CD4-positive, alpha-beta T cell (primary cell): ENCODE measurements around the gene IL1RAPL2. TPM values are rescaled to one million over a fixed set of nuclear protein-coding genes. Genes with fewer than 3 reads are reported as not detected.

ENCODE experiments used
- ATAC-seq: fragments of 200-7000 bp; cut with Tn5 transposase; one replicate; pipeline ENCODE4 v1.10.0; 2022; ENCODE audit warnings: mild to moderate bottlenecking; ENCODE audit not compliant: poor library complexity
- CTCF ChIA-PET: fragments of 350-600 bp; sonication (Branson Sonifier 250); formaldehyde crosslinking; loops from one replicate; lab custom pipeline; 2021; ENCODE audit warnings: antibody characterized with exemption, inconsistent platforms; lab: Charles Lee
- POLR2A ChIA-PET: fragments of 350-600 bp; sonication (Branson Sonifier 250); formaldehyde crosslinking; loops from one replicate; lab custom pipeline; 2021; ENCODE audit warnings: antibody characterized with exemption, inconsistent platforms; lab: Charles Lee
- DNase-seq, 14 experiments: peaks; one replicate each; pipeline ENCODE4 v3.0.0-alpha.2; 2013 to 2020; ENCODE audit warnings: mixed read lengths in 2 of 14
- H3K27ac ChIP-seq, 2 donors: one replicate each; pipeline versions ENCODE4 v1.5.1 to v1.7.0; 2013; ENCODE audit warnings: low read length in 2 of 2, low read depth in 1 of 2, mild to moderate bottlenecking in 1 of 2
- H3K27me3 ChIP-seq, 2 experiments: 1 replicate in 1 of 2; 2 replicates in 1 of 2; pipeline versions ENCODE4 v1.6.1 to v1.7.0; 2013; ENCODE audit warnings: low read length in 2 of 2, control low read depth in 1 of 2, mild to moderate bottlenecking in 1 of 2, moderate library complexity in 1 of 2; ENCODE audit not compliant: insufficient read depth in 2 of 2, control insufficient read depth in 1 of 2
- H3K36me3 ChIP-seq: one replicate; pipeline ENCODE4 v1.6.1; 2013; ENCODE audit warnings: low read length, control low read depth; ENCODE audit not compliant: insufficient read depth
- H3K4me1 ChIP-seq: one replicate; pipeline ENCODE4 v1.6.1; 2013; ENCODE audit warnings: low read length, control low read depth; ENCODE audit not compliant: insufficient read depth
- H3K4me3 ChIP-seq: one replicate; pipeline ENCODE4 v1.5.1; 2013; ENCODE audit warnings: mild to moderate bottlenecking, low read length, moderate library complexity
- H3K9me3 ChIP-seq, 2 experiments: 1 replicate in 1 of 2; 2 replicates in 1 of 2; pipeline versions ENCODE4 v1.6.1 to v1.7.0; 2013; ENCODE audit warnings: low read length in 2 of 2, mild to moderate bottlenecking in 2 of 2, control low read depth in 1 of 2, moderate library complexity in 1 of 2; ENCODE audit not compliant: control insufficient read depth in 1 of 2, insufficient read depth in 1 of 2
- H3K27ac Mint-ChIP-seq: one replicate; pipeline ENCODE4 v1.8.0; 2020; ENCODE audit warnings: mixed read lengths
- H3K27me3 Mint-ChIP-seq: one replicate; pipeline ENCODE4 v1.8.0; 2021; ENCODE audit warnings: mixed read lengths
- H3K36me3 Mint-ChIP-seq: one replicate; pipeline ENCODE4 v1.8.0; 2021; ENCODE audit warnings: low read depth, mixed read lengths
- H3K4me1 Mint-ChIP-seq: one replicate; pipeline ENCODE4 v1.8.0; 2021; ENCODE audit warnings: low read depth, mixed read lengths
- H3K4me3 Mint-ChIP-seq: one replicate; pipeline ENCODE4 v1.8.0; 2020; ENCODE audit warnings: mild to moderate bottlenecking, mixed read lengths
- H3K9me3 Mint-ChIP-seq: one replicate; pipeline ENCODE4 v1.8.0; 2020; ENCODE audit warnings: mixed read lengths
- intact Hi-C, 2 experiments: fragments of 100-400 bp; cut with DNase I in 1 of 2; cut with micrococcal nuclease in 1 of 2; formaldehyde crosslinking; loops; one replicate each; pipeline versions ENCODE4 v1.15.1 to v1.9.0; 2023 to 2025; cut with DNase I, micrococcal nuclease
- total RNA-seq, 174 experiments: library from RNA in 2 of 174; stranded (reverse) in 2 of 174; gene quantifications; one replicate each; pipeline ENCODE4 v1.2.3 and lab custom pipeline; 2021 to 2026
- TF ChIP-seq, protein P1 (sequence below): fragments of 200-600 bp; IDR thresholded peaks from one replicate; pipeline ENCODE4 v1.8.0; 2022; ENCODE audit warnings: antibody characterized with exemption, mild to moderate bottlenecking

Gene IL1RAPL2
- total RNA-seq, 2 experiments from 2014 or later: not detected

GRCh38 chrX:105475801-105476200, 909.8 kb downstream of the IL1RAPL2 start:
- no peaks in the 10 kb centered on the region for H3K4me1 Mint-ChIP-seq
- no peak overlapping the region for H3K27ac Mint-ChIP-seq
- H3K9me3 Mint-ChIP-seq: peaks cover 2% of the 10 kb centered on the region
- Histone ChIP-seq H3K27ac (no peak overlapping the region), H3K9me3 (no peaks in the 10 kb centered on the region), H3K4me3 (no peak overlapping the region), H3K36me3 (no peaks in the 10 kb centered on the region), H3K27me3 (no peaks in the 10 kb centered on the region), H3K4me1 (no peaks in the 10 kb centered on the region)
- ChIA-PET CTCF (no interaction called here), POLR2A (no interaction called here)
- H3K4me3 Mint-ChIP-seq: no peak overlapping the region
- TF ChIP-seq, protein P1, sequence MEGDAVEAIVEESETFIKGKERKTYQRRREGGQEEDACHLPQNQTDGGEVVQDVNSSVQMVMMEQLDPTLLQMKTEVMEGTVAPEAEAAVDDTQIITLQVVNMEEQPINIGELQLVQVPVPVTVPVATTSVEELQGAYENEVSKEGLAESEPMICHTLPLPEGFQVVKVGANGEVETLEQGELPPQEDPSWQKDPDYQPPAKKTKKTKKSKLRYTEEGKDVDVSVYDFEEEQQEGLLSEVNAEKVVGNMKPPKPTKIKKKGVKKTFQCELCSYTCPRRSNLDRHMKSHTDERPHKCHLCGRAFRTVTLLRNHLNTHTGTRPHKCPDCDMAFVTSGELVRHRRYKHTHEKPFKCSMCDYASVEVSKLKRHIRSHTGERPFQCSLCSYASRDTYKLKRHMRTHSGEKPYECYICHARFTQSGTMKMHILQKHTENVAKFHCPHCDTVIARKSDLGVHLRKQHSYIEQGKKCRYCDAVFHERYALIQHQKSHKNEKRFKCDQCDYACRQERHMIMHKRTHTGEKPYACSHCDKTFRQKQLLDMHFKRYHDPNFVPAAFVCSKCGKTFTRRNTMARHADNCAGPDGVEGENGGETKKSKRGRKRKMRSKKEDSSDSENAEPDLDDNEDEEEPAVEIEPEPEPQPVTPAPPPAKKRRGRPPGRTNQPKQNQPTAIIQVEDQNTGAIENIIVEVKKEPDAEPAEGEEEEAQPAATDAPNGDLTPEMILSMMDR: no peak
- DNase-seq (no peak), ATAC-seq (no peak)
- H3K36me3 Mint-ChIP-seq: no peaks in the 10 kb centered on the region
- H3K27me3 Mint-ChIP-seq: no peaks in the 10 kb centered on the region
- intact Hi-C loops: no loop called here

- H3K27ac Mint-ChIP-seq: no peak overlapping the region
- H3K36me3 Mint-ChIP-seq: no peaks in the 10 kb centered on the region
- no peaks in the 10 kb centered on the region for H3K27me3 Mint-ChIP-seq
- ATAC-seq (no peak), DNase-seq (no peak)
- peaks cover 2% of the 10 kb centered on the region for H3K9me3 Mint-ChIP-seq
- no peaks in the 10 kb centered on the region for H3K36me3 ChIP-seq
- H3K4me1 Mint-ChIP-seq: no peaks in the 10 kb centered on the region
- H3K4me3 Mint-ChIP-seq: no peak overlapping the region
- H3K4me1 ChIP-seq: no peaks in the 10 kb centered on the region
- no peaks in the 10 kb centered on the region for H3K27me3 ChIP-seq
- no peak overlapping the region for H3K4me3 ChIP-seq
- TF ChIP-seq, protein P1: no peak
- ChIA-PET CTCF (interaction anchor here (1.1 kb wide), 1 partner anchor 8 kb away, joined by 3 read pairs; no protein-coding TSS in a partner anchor), POLR2A (no interaction called here)
- intact Hi-C loops: no loop called here
- H3K9me3 ChIP-seq: no peaks in the 10 kb centered on the region
- no peak overlapping the region for H3K27ac ChIP-seq
These were observed 911.4 kb downstream of the IL1RAPL2 start for GRCh38 chrX:105477351-105477750.

DNA sequence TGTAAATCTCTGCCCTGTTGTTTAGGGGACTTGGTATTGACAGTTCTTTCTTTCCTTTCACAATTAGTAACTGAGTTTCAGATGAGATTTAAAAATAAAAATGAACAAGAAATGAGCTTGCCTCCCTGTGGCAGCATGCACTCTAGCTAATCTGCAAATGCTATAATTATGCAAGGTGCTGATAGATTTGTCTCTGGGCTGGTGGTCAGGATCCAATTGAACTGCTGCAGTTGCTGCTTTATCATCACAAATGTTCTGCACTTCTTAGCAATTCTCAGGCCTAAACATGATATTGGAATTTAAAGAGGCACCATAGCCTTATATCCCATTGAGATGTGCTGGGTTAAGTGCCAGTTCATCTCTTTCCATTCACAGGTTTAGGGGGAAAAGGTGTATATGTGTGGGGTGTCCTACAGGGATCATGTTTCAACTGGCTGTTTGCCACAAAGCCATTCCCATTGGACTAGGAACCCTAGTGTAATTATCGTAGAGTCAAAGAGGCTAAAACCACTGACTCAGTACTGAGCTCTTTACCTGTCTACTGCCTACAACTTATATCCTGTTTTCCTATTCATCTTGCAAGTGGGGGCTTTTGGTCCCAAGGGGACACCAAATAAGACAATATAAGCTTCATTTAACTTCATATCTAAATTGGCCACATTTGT, 914.8 kb downstream of the IL1RAPL2 start:
- H3K36me3 Mint-ChIP-seq: no peaks in the 10 kb centered on the region
- H3K27me3 ChIP-seq: no peaks in the 10 kb centered on the region
- H3K27me3 Mint-ChIP-seq: no peaks in the 10 kb centered on the region
- DNase-seq: no peak
- H3K4me1 ChIP-seq: no peaks in the 10 kb centered on the region
- no peaks in the 10 kb centered on the region for H3K4me1 Mint-ChIP-seq
- H3K27ac Mint-ChIP-seq: no peak overlapping the region
- peaks cover 2% of the 10 kb centered on the region for H3K9me3 Mint-ChIP-seq
- CTCF ChIA-PET: no interaction called here
- H3K9me3 ChIP-seq: no peaks in the 10 kb centered on the region
- POLR2A ChIA-PET: no interaction called here
- ATAC-seq: no peak
- intact Hi-C loops: no loop called here
- H3K4me3 ChIP-seq: no peak overlapping the region
- TF ChIP-seq, protein P1: no peak
- no peak overlapping the region for H3K27ac ChIP-seq
- H3K4me3 Mint-ChIP-seq: no peak overlapping the region
- H3K36me3 ChIP-seq: no peaks in the 10 kb centered on the region
